Thyroid gland (tissue), 4 donors: ENCODE measurements around the gene KSR1.

ENCODE experiments used
- POLR2A ChIP-seq, 2 donors: fragments of 450-650 bp; IDR thresholded peaks; one replicate each; pipeline ENCODE4 v1.6.1; 2017; ENCODE audit warnings: antibody characterized with exemption in 2 of 2, mild to moderate bottlenecking in 2 of 2, moderate library complexity in 1 of 2
- TF ChIP-seq, protein P1 (sequence below), 6 experiments: fragments of 200-600 bp in 3 of 6; fragments of 450-650 bp in 3 of 6; sonication (generic) in 3 of 6; IDR thresholded peaks; one replicate each; pipeline ENCODE4 v1.5.1; 2016 to 2019; ENCODE audit warnings: antibody characterized with exemption in 6 of 6, mild to moderate bottlenecking in 2 of 6, inconsistent platforms in 1 of 6, moderate library complexity in 1 of 6

GRCh38 chr17:27552276-27552732 lies 96.1 kb downstream of the KSR1 start:
- no peak for TF ChIP-seq POLR2A (IDR thresholded peaks at IDR 0.05)
- TF ChIP-seq, protein P1, sequence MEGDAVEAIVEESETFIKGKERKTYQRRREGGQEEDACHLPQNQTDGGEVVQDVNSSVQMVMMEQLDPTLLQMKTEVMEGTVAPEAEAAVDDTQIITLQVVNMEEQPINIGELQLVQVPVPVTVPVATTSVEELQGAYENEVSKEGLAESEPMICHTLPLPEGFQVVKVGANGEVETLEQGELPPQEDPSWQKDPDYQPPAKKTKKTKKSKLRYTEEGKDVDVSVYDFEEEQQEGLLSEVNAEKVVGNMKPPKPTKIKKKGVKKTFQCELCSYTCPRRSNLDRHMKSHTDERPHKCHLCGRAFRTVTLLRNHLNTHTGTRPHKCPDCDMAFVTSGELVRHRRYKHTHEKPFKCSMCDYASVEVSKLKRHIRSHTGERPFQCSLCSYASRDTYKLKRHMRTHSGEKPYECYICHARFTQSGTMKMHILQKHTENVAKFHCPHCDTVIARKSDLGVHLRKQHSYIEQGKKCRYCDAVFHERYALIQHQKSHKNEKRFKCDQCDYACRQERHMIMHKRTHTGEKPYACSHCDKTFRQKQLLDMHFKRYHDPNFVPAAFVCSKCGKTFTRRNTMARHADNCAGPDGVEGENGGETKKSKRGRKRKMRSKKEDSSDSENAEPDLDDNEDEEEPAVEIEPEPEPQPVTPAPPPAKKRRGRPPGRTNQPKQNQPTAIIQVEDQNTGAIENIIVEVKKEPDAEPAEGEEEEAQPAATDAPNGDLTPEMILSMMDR (IDR thresholded peaks at IDR 0.05) = no peak
